Measurements from ENCODE around the gene SLC25A17.

DNA sequence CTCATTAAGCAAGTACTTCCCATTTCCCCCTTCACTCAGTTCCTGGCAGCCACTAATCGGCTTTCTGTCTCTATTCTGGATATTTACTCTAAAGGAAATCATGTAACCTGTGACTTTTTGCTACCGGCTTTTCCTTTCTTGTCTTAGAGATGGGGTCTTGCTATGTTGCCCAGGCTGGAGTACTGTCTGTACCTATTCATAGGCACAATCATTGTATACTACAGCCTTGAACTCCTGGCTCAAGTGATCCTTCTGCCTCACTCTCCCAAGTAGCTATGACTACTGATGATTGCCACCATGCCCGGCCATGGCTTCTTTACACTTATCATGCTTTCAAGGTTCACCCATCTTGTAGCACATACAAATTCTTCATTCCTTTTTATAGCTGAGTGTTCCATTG lies 12.4 kb downstream of the SLC25A17 start:
- TF ChIP-seq, protein P1, sequence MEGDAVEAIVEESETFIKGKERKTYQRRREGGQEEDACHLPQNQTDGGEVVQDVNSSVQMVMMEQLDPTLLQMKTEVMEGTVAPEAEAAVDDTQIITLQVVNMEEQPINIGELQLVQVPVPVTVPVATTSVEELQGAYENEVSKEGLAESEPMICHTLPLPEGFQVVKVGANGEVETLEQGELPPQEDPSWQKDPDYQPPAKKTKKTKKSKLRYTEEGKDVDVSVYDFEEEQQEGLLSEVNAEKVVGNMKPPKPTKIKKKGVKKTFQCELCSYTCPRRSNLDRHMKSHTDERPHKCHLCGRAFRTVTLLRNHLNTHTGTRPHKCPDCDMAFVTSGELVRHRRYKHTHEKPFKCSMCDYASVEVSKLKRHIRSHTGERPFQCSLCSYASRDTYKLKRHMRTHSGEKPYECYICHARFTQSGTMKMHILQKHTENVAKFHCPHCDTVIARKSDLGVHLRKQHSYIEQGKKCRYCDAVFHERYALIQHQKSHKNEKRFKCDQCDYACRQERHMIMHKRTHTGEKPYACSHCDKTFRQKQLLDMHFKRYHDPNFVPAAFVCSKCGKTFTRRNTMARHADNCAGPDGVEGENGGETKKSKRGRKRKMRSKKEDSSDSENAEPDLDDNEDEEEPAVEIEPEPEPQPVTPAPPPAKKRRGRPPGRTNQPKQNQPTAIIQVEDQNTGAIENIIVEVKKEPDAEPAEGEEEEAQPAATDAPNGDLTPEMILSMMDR (IDR thresholded peaks at IDR 0.05) = no peak
- TF ChIP-seq POLR2A (IDR thresholded peaks at IDR 0.05) = no peak
